Endothelial cell of umbilical vein (primary cell): ENCODE data around the gene CSMD2. TPM values are rescaled to one million over a fixed set of nuclear protein-coding genes. Genes with fewer than 3 reads are reported as not detected.

Experiments
- BruUV-seq: library from RNA; stranded (reverse); fragments of 400-500 nt; replicated peaks from 2 replicates; lab custom pipeline; 2021; lab: Mats Ljungman, UMichigan
- CTCF ChIA-PET: fragments of 300-600, 350-600 bp; sonication (Branson Sonifier 250); formaldehyde crosslinking; loops from one replicate; lab custom pipeline; 2021; ENCODE audit warnings: antibody characterized with exemption, inconsistent platforms; lab: Charles Lee
- POLR2A ChIA-PET: fragments of 300-600, 350-600 bp; sonication (Branson Sonifier 250); formaldehyde crosslinking; loops from one replicate; lab custom pipeline; 2021; ENCODE audit warnings: antibody characterized with exemption, inconsistent platforms; lab: Charles Lee
- DNase-seq: peaks from one replicate; pipeline ENCODE4 v3.0.0-alpha.2; 2011; ENCODE audit warnings: low read depth, low spot score
- FAIRE-seq: peaks from 2 replicates; lab custom pipeline; 2011; peaks lifted over from hg19 to GRCh38; lab: Jason Lieb, UNC
- H2AFZ ChIP-seq: 2 replicates; pipeline ENCODE4 v1.6.0; 2012; ENCODE audit warnings: low read depth, low read length, control low read depth, inconsistent platforms
- H3K27ac ChIP-seq: 2 replicates; pipeline ENCODE4 v1.5.1; 2011; ENCODE audit warnings: low read depth, mild to moderate bottlenecking, control low read depth, low read length, moderate library complexity; ENCODE audit not compliant: insufficient read depth
- H3K27me3 ChIP-seq, 2 experiments: 2 replicates each; pipeline versions ENCODE4 v1.6.0 to v1.6.1; 2011; ENCODE audit warnings: low read length in 2 of 2, mixed read lengths in 1 of 2; ENCODE audit not compliant: control insufficient read depth in 2 of 2, insufficient read depth in 2 of 2
- H3K36me3 ChIP-seq, 2 experiments: 2 replicates in 1 of 2; 3 replicates in 1 of 2; pipeline ENCODE4 v1.5.1; 2011; ENCODE audit warnings: low read length in 2 of 2, mild to moderate bottlenecking in 1 of 2, moderate library complexity in 1 of 2; ENCODE audit not compliant: control insufficient read depth in 2 of 2, insufficient read depth in 2 of 2; ENCODE audit errors: extremely low read depth in 1 of 2
- H3K4me1 ChIP-seq: 3 replicates; pipeline ENCODE4 v1.5.1; 2011; ENCODE audit warnings: mild to moderate bottlenecking, low read length; ENCODE audit not compliant: control insufficient read depth, insufficient read depth; ENCODE audit errors: extremely low read depth
- H3K4me2 ChIP-seq: 2 replicates; pipeline ENCODE4 v1.6.1; 2011; ENCODE audit warnings: low read length, control low read depth, mixed read lengths; ENCODE audit not compliant: insufficient read depth
- H3K4me3 ChIP-seq, 3 experiments: fragments of 200-600 bp in 1 of 3; sonication (generic), shearing (Covaris generic) in 1 of 3; replicated peaks in 1 of 3; 2 replicates each; pipeline ENCODE4 v1.5.1; 2011 to 2016; ENCODE audit warnings: control low read depth in 3 of 3, low read length in 3 of 3, mild to moderate bottlenecking in 2 of 3, inconsistent platforms in 1 of 3, low read depth in 1 of 3, moderate library complexity in 1 of 3; ENCODE audit not compliant: insufficient read depth in 1 of 3
- H3K79me2 ChIP-seq: 2 replicates; pipeline ENCODE4 v1.6.0; 2012; ENCODE audit warnings: low read length, inconsistent platforms; ENCODE audit not compliant: control insufficient read depth, insufficient read depth
- H3K9ac ChIP-seq: replicated peaks from 2 replicates; pipeline ENCODE3; 2011; ENCODE audit warnings: low read length, control low read depth; ENCODE audit not compliant: insufficient read depth; ENCODE audit errors: extremely low read depth
- H3K9me1 ChIP-seq: replicated peaks from 3 replicates; pipeline ENCODE4 v1.6.0; 2011; ENCODE audit warnings: mild to moderate bottlenecking, low read length; ENCODE audit not compliant: control insufficient read depth, insufficient read depth; ENCODE audit errors: extremely low read depth
- H3K9me3 ChIP-seq: replicated peaks from 2 replicates; pipeline ENCODE4 v1.5.1; 2012; ENCODE audit warnings: low read length, inconsistent platforms; ENCODE audit not compliant: control insufficient read depth, insufficient read depth
- H4K20me1 ChIP-seq: replicated peaks from 2 replicates; pipeline ENCODE3; 2011; ENCODE audit warnings: mild to moderate bottlenecking, low read length; ENCODE audit not compliant: control insufficient read depth, insufficient read depth; ENCODE audit errors: extremely low read depth
- CTCF ChIP-seq, 2 donors: IDR thresholded peaks; 1 replicate in 1 of 2; 2 replicates in 1 of 2; pipeline ENCODE4 v1.5.1; 2011; ENCODE audit warnings: low read length in 2 of 2, mild to moderate bottlenecking in 2 of 2, moderate library complexity in 2 of 2, control low read depth in 1 of 2, inconsistent platforms in 1 of 2, low read depth in 1 of 2; ENCODE audit not compliant: insufficient read depth in 1 of 2; ENCODE audit errors: extremely low read depth in 1 of 2
- EZH2 ChIP-seq: IDR thresholded peaks from 2 replicates; pipeline ENCODE4 v1.6.1; 2012; ENCODE audit warnings: borderline replicate concordance, low read depth, mild to moderate bottlenecking, moderate library complexity, low read length, inconsistent platforms; ENCODE audit not compliant: severe bottlenecking
- FOS ChIP-seq: IDR thresholded peaks from 2 replicates; pipeline ENCODE4 v1.6.1; 2011; ENCODE audit warnings: mild to moderate bottlenecking, low read length, moderate library complexity, borderline replicate concordance; ENCODE audit not compliant: insufficient read depth
- GATA2 ChIP-seq: IDR thresholded peaks from 2 replicates; pipeline ENCODE4 v1.7.0; 2011; ENCODE audit warnings: low read depth, mild to moderate bottlenecking, moderate library complexity, mixed read lengths, low read length; ENCODE audit not compliant: insufficient read length, insufficient read depth
- JUN ChIP-seq: IDR thresholded peaks from 2 replicates; pipeline ENCODE4 v1.6.1; 2011; ENCODE audit warnings: borderline replicate concordance, low read depth; ENCODE audit not compliant: insufficient read length, insufficient read depth
- MAX ChIP-seq: IDR thresholded peaks from 2 replicates; pipeline ENCODE4 v1.6.1; 2011; ENCODE audit not compliant: insufficient read depth, insufficient read length
- MYC ChIP-seq: IDR thresholded peaks from one replicate; pipeline ENCODE4 v1.6.1; 2011; ENCODE audit warnings: mild to moderate bottlenecking, low read depth, low read length
- POLR2A ChIP-seq: IDR thresholded peaks from 2 replicates; pipeline ENCODE4 v1.6.1; 2012; ENCODE audit warnings: low read depth, mild to moderate bottlenecking, control low read depth, low read length
- POLR2AphosphoS5 ChIP-seq: IDR thresholded peaks from 2 replicates; pipeline ENCODE4 v1.6.1; 2012; ENCODE audit warnings: low read depth, mild to moderate bottlenecking, control low read depth, low read length, moderate library complexity; ENCODE audit not compliant: insufficient read depth
- dilution Hi-C: fragments of 300-500 bp; cut with MboI; formaldehyde crosslinking; loops from one replicate; pipeline ENCODE4 v1.15.0; 2019; ENCODE audit warnings: low sequenced_read_pairs; ENCODE audit not compliant: extremely low pct_ligation_motif_present
- intact Hi-C: fragments of 100-400 bp; cut with micrococcal nuclease; formaldehyde crosslinking; loops from one replicate; pipeline ENCODE4 v1.10.0; 2022
- polyA plus RNA-seq, 4 experiments: library from polyadenylated mRNA; depleted of rRNA in 3 of 4; stranded (reverse) in 3 of 4; unstranded in 1 of 4; fragments of >200 nt; gene quantifications; 2 replicates each; pipeline versions ENCODE4 v1.2.1 to v1.2.3, GENCODE V29; 2011 to 2012; ENCODE audit warnings: missing spikeins in 1 of 4
- total RNA-seq: library from RNA; stranded (reverse); gene quantifications from 2 replicates; pipeline ENCODE4 v1.2.3, GENCODE V29; 2021

CSMD2 gene
- total and polyA plus RNA-seq, 2 donors (not counting 3 experiments of a cell fraction or from before 2014, with no cell fraction given) = under 0.01 TPM; not detected in 1

GRCh38 chr1:33828059-33828458 lies 337.0 kb downstream of the CSMD2 start:
- intact Hi-C loops = no loop called here
- DNase-seq = no peak
- BruUV-seq = no TSS peak

More at GRCh38 chr1:33828059-33828458, 337.0 kb downstream of the CSMD2 start:
- no peaks in the 10 kb centered on the region for H3K27me3 ChIP-seq
- ChIA-PET POLR2A (no interaction called here), CTCF (no interaction called here)
- no peaks in the 10 kb centered on the region for H3K36me3 ChIP-seq
- TF ChIP-seq FOS (no peak), MAX (no peak), POLR2AphosphoS5 (no peak), POLR2A (no peak), EZH2 (no peak), JUN (no peak), MYC (no peak), CTCF (IDR thresholded peaks at IDR 0.05; ENCODE audit: extremely low read depth in 1 of 2, insufficient read depth in 1 of 2, low read depth in 1 of 2, low read length in 2 of 2) (no peak), GATA2 (no peak)
- H3K9me1 ChIP-seq = no peaks in the 10 kb centered on the region
- dilution Hi-C loops = no loop called here
- FAIRE-seq = no peak
- no peak overlapping the region for H3K4me3 ChIP-seq
- H2AFZ ChIP-seq = no peak overlapping the region
- peaks cover 5% of the 10 kb centered on the region for H3K9me3 ChIP-seq
- H3K4me1 ChIP-seq = no peaks in the 10 kb centered on the region
- H4K20me1 ChIP-seq = no peaks in the 10 kb centered on the region
- H3K4me2 ChIP-seq = no peak overlapping the region
- no peak overlapping the region for H3K9ac ChIP-seq
- H3K79me2 ChIP-seq = no peaks in the 10 kb centered on the region
- no peak overlapping the region for H3K27ac ChIP-seq
